Activated CD4-positive, alpha-beta T cell treated with anti-CD3 and anti-CD28 coated beads, Interleukin-2, Interleukin-6, amounts not matched to agents 100 ng/mL and 50 ng/mL, durations not matched to agents 16 hours and 8 hours (primary cell): ENCODE data around the gene PRICKLE2.

Experiments
- DNase-seq: peaks from one replicate; pipeline ENCODE4 v3.0.0-alpha.2; 2020

PRICKLE2 gene

DNA sequence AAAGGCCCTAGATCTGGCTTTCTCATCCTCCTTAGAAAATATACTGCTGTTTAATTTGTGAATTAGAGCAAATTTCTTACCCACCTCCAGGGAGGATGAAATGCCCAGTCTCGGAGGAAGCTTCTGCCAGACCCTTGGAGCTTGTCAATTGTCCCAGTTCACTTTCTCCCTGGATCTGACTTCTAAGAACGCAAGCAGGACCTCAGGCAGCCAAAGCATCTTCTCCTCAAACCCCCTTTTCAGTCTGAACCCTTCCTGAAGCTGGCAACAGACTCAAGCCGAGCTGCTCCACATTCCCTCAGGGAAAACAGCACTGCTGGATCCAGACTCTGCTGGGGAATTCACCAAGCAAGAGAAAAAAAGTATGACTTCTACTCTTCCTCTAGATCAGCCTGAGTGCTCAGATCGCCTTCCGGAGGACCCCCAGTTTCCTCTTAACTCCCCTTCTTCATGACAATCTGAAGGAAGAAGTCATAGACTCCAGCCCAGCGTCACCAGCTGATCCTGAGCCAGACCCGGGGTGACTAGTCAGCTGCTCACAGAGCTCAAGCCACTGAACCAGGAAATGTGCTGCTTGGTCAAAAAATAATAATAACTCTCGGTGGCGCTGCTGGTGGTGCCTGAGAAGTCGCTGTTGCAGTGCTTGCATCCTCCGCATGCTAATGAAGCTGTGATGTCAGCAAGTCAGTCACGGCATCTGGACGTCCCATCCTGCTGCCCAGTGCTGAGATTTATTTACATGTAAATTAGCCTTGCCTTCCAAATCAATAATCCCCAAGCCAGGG lies at the start of gene PRICKLE2:
PRICKLE2 (minus strand) TSS at position 641 of the 785 bp plus-strand sequence. CDS start 26,539 bp downstream, outside the sequence.
- no peak for DNase-seq

- no peak for DNase-seq
These were observed 47.6 kb upstream of the PRICKLE2 start for GRCh38 chr3:64272842-64273241.

DNA sequence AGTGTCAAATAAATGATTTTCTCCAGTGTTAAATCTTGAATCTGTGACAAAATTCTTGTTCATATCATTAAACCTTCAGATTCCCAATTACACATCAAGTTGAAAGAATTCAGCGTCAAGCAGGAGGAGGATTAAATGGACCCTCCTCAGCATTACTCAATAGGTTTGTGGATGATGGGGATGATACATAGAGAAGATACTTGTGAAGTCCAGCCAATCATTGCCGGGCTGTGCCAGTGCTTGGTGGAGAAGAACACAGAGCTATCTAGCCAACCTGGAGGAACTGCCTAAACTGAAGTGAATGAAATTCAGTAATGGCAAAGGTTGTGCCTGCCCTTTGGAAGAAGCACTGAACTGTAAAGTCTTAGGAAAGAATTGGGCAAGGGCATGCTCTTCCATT lies 47.0 kb upstream of the PRICKLE2 start:
- no peak for DNase-seq

- DNase-seq = no peak
These were observed 46.4 kb upstream of the PRICKLE2 start for GRCh38 chr3:64271631-64272030.

GRCh38 chr3:64270866-64271260 lies 45.6 kb upstream of the PRICKLE2 start:
- no peak for DNase-seq

GRCh38 chr3:64270142-64270865 lies 45.0 kb upstream of the PRICKLE2 start:
- no peak for DNase-seq

GRCh38 chr3:64268926-64269325 lies 43.7 kb upstream of the PRICKLE2 start:
- DNase-seq = no peak

DNA sequence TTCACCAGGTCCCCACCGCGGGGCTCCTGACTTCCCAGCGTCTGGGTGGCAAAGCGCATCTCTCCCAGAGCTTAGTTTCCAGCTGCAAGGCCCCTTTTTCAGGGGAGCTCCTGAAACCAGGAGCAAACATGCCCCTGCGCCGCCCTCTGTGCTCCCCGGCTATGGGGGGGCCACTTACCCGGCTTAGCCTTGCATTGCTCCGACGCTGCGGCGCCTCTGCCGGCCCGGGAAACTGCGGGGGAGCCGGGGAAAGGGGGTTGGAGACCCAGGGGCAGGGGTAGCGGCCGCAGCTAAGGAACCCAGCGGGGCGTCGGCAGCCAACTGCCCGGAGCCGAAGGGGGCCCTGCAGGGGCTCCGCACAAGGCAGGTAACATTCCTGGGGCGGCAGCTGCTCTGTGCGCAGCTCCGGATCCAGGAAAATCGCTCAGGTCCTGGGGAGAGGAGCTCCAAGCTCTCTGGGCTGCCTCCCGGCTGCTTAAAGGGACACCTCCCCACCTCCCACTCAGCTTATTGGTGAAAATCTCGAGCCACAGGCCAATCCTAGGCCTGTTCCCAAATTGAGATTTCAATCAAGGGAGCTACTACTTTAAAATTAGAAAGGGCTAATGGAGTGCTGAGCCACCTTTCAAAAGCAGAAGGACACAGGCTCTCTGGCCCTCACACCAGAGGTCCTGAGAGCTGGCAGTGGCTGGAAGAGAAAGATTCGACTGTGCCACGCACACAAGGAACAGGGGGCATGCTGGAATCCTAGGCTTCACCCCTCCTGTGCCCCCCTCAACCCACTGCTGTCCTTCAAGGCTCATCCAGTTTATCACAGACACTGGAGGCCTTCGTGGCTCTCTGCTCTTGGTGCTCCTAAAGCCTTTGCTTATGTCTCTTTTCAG lies 42.7 kb upstream of the PRICKLE2 start:
- DNase-seq = no peak

DNA sequence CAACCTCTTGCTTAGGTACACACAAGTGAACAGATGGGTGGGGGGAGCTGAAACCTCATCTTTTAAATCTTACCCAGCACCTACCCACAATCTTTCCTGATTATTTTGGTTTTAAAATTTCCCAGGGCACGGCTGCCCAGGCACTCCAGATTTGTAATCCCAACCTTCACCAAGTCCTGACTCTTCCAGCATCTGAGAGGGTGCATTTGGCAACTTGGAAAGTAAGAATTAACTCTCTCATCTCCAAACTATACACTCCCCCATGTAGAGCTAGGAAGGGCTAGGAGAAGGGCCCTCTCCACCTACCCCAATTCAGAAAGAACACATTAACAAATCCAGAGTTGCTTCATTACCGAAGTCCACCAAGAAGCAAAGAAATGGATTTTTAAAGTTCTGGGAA lies 41.7 kb upstream of the PRICKLE2 start:
- no peak for DNase-seq

DNA sequence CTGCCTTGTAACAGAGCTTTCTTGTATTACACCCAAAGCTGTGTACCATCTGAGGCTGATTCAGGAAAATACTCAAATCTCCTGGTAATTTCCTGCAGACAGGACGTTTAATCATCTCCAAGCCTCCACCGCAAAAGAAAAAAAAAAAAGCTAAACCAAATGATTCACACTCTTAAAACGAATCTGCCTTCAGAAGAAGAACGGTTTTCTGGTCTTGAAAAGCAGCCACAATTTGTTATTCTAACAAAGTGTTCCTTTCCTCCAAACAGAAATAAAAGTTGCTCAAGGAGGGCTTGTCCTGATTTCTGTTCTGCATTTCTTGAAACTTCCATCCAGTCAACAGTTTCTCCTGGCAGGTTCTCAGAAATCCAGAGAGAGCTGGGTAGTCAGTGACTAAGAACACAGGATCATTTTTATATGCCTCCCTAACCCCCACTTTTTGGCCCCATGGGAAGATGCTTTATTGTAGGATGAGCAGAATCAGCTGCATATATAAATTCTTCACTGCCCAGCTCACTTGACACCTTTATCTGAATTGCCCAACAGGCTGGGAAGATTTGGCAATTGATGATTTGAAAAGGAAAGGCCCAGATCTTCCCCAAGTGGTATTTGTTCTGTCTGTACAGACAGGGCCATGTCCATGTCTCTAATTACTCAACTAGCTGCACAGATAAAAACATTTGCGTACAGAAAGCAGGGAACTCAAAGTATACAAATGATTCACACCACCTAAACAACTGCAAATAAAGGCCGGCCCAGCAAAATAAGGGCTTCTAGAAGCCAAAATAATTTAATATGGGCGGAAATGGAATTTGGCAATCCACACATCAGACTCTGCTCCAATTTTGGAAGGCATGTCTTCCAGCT lies 41.0 kb upstream of the PRICKLE2 start:
- no peak for DNase-seq

DNA sequence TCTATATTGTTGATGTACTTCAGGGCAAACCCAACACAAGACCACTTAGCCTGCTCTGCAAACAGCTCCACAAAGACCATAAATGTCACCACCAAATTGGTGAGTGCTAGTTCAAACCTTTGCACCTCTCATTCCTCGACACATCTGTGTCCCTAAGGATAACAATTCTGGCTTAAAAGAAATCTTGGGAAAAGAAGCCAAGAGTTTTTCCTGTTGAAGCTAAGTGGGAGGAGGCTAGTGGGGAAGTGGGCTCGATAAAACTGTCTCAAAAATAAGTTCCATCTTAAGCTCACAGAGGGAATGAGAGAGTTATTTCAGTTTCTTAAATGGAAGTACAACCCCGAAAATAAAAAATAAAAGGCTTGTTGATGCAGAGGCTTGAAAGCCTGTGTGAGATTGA lies 40.4 kb upstream of the PRICKLE2 start:
- DNase-seq = no peak

DNA sequence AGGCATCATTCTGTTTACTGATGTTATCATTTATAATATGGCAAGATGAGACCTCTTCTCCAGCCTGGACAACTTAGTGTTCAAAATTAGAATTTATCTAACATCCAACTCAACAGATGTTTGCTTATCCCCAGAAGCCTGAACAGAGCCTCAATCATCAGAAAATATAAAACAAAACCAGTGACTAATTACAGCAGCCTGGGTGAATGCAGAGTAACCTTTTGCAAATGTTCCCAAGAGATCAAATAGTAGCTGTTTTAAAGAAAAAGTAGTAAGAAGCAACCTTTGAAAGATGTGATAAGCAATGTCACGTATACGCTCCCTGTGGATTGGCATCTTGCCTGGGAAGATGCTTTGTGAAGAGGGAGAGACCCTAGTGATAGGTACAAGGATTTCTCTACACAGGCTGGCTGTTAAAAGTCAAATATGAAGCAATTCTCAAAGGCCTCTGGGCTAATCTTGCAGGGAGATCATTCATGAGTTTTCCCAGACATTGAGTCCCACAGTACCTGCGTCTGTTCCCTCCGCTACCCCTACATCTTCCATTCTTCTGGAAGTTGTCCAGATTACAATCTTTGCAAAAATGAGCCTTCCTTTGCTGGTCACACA lies 39.3 kb upstream of the PRICKLE2 start:
- DNase-seq = no peak

DNA sequence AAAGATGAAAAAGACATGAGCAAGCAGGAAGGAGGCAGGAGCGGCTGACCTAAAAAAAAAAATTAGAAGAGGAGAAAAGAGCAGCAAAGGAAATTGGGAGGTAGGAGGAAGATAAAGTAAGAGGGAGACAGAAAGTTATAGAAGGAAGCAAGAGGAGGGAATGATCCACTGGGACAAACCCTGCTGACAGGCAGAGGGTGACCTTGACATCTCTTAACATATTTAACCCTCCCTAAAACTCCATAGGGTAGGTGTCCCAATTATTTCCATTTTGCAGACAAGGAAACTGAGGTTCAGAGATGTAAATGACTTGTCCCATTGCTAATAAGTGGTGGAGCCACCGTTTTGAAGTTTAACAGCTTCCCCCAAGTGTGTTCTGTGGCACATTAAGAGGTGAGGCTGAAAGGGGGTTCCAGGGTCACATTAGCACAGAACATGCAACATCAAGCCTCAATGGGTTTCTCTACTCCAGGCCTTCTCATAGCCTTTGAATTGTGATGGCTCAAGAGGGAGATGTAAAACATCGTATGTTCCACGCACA lies 37.4 kb upstream of the PRICKLE2 start:
- DNase-seq = no peak

DNA sequence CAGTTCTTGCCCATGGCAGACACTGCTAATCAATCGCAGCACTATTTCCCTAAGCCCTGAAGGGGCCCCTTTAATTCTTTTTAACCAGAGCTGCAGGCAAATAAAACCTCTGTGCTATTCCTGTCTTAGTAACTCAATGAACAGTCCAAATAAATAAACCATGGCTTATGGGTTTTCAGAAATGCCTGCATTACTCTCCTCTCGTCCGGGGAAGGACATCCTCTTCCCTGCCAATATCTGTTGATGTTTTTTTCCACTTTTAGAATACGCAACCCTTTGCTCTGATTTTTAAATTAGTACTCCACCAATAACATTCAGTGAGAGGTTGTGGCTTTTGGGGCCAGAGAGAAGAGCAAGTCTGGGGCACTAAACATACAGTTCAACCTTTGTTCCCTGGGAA lies 35.2 kb upstream of the PRICKLE2 start:
- DNase-seq = no peak

DNA sequence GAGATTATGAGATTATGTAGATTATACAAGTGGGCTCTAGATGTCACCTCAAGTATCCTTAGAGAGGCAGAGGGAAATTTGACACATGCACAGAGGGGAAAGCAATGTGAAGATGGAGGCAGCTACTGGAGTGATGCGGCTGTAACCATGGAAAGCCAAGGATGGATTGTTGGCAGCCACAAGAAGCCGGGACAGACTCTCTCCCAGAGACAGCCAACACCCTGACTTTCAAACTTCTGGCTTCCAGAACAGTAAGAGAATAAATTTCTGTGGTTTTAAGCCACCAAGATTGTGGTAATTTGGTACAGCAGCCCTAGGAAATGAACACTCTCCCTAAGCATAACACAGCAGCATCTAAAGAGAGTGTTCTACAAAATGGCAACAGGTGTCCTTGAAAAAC lies 34.4 kb upstream of the PRICKLE2 start:
- DNase-seq = no peak

DNA sequence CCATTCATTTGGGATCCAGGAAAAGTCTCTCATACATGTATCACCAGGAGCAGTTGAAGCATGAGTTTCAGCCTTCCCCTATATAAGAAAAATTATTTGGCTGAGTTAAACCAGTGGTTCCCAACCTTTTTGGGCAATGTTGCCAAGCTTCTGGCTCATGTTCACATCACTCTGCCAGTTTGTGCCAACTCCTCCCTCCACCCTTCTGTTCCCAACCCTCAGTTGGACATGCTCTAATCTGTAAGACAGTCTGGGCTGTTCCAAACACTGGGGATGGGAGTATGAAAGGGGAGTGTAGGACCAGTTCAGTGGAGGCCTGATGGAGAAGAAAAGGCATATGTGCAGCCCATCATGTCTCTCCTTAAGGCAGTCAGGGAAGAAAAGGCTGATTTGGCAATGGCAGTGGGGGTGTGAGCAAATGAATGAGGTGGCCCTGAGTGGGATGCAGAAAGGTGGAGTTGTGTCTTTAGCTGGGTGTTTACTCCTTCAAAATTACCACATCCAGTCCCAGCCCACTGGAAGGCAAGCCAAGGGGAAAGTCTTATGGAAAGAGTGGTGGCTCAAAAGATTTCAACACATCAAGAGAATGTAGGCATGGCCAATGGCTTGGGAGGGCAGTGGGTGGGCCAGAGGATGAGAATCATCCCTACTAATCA lies 32.0 kb upstream of the PRICKLE2 start:
- DNase-seq = no peak

- no peak for DNase-seq
These were observed 30.6 kb upstream of the PRICKLE2 start for GRCh38 chr3:64255741-64256340.

DNA sequence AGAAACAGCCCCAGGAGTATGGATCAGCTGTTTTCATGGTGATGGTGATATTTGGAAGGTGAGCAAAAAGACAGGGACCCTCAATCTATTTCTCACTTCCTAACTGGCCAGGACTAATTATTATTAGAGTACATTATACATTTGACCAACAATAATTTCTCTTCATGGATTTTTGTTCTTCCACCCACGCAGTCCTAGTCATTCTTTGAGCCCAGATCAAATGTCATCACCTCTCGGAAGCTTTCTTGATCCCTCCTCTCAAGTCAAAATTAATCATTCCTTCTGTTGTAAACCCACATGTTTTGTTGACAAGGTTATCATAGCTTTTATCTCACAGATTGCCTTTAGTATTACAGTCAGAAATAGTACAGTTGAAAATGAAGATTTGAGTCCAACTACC lies 29.2 kb upstream of the PRICKLE2 start:
- no peak for DNase-seq

- DNase-seq = no peak
These were observed 28.4 kb upstream of the PRICKLE2 start for GRCh38 chr3:64253689-64254088.

GRCh38 chr3:64251019-64251418 lies 25.8 kb upstream of the PRICKLE2 start:
- DNase-seq = no peak
